GM12878 (cell line): ENCODE measurements around the gene MYO18B. TPM values are rescaled to one million over a fixed set of nuclear protein-coding genes. Genes with fewer than 3 reads are reported as not detected.

ENCODE experiments used
- ATAC-seq: fragments of 200-7000 bp; cut with Tn5 transposase; 3 replicates; pipeline ENCODE4 v1.9.1; 2020; ENCODE audit warnings: mild to moderate bottlenecking, moderate library complexity
- BruUV-seq: library from RNA; stranded (reverse); fragments of 400-500 nt; replicated peaks from 2 replicates; lab custom pipeline; 2021; lab: Mats Ljungman, UMichigan
- CTCF ChIA-PET: fragments of 300-600 bp; sonication (Branson Sonifier 250); formaldehyde crosslinking; extraction: SDS; loops from one replicate; lab custom pipeline; 2021; ENCODE audit warnings: inconsistent platforms; lab: Yijun Ruan, JAX
- POLR2A ChIA-PET: fragments of 350-600 bp; formaldehyde crosslinking; extraction: SDS; loops from one replicate; lab custom pipeline; 2021; ENCODE audit warnings: inconsistent platforms; lab: Charles Lee
- RAD21 ChIA-PET: fragments of 300-600 bp; sonication (Branson Sonifier 250); formaldehyde crosslinking; loops from one replicate; lab custom pipeline; 2023; ENCODE audit warnings: antibody characterized with exemption; ENCODE audit not compliant: unreplicated experiment; lab: Charles Lee
- SMC1A ChIA-PET: fragments of 300-600 bp; sonication (Branson Sonifier 250); formaldehyde crosslinking; loops from one replicate; lab custom pipeline; 2023; ENCODE audit not compliant: unreplicated experiment, uncharacterized antibody; lab: Charles Lee
- DNase-seq: peaks from one replicate; pipeline ENCODE4 v3.0.0-alpha.2; 2011; ENCODE audit warnings: low read depth, low spot score
- FAIRE-seq: peaks from 3 replicates; lab custom pipeline; 2011; peaks lifted over from hg19 to GRCh38; lab: Jason Lieb, UNC
- H2AFZ ChIP-seq: 2 replicates; pipeline ENCODE4 v1.6.0; 2011; ENCODE audit warnings: low read depth, low read length, control low read depth; ENCODE audit not compliant: control insufficient read depth
- H3K27ac ChIP-seq: 2 replicates; pipeline ENCODE4 v1.5.1; 2011; ENCODE audit warnings: control low read depth; ENCODE audit not compliant: control insufficient read depth, insufficient read depth
- H3K27me3 ChIP-seq, 2 experiments: replicated peaks in 1 of 2; 2 replicates each; pipeline versions ENCODE4 v1.6.0 to v1.6.1; 2011; ENCODE audit warnings: low read length in 1 of 2; ENCODE audit not compliant: control insufficient read depth in 2 of 2, insufficient read depth in 2 of 2
- H3K36me3 ChIP-seq, 2 experiments: 2 replicates each; pipeline ENCODE4 v1.5.1; 2011; ENCODE audit warnings: low read length in 1 of 2; ENCODE audit not compliant: control insufficient read depth in 2 of 2, insufficient read depth in 2 of 2
- H3K4me1 ChIP-seq: 2 replicates; pipeline ENCODE4 v1.6.1; 2011; ENCODE audit warnings: mild to moderate bottlenecking, low read length, moderate library complexity, mixed read lengths; ENCODE audit not compliant: control insufficient read depth, insufficient read depth
- H3K4me2 ChIP-seq: 2 replicates; pipeline ENCODE4 v1.6.0; 2011; ENCODE audit warnings: control low read depth; ENCODE audit not compliant: control insufficient read depth, insufficient read depth
- H3K4me3 ChIP-seq: fragments of 200-600 bp; sonication (generic); 2 replicates; pipeline ENCODE4 v1.5.1; 2016
- H3K79me2 ChIP-seq: 2 replicates; pipeline ENCODE4 v1.6.0; 2011; ENCODE audit warnings: low read length; ENCODE audit not compliant: control insufficient read depth, insufficient read depth
- H3K9ac ChIP-seq: 2 replicates; pipeline ENCODE4 v1.8.0; 2011; ENCODE audit warnings: low read length, control low read depth, mixed read lengths; ENCODE audit not compliant: control insufficient read depth, insufficient read depth
- H3K9me3 ChIP-seq: replicated peaks from 3 replicates; pipeline ENCODE4 v1.5.1; 2011; ENCODE audit warnings: mild to moderate bottlenecking, low read length; ENCODE audit not compliant: control insufficient read depth, insufficient read depth
- H4K20me1 ChIP-seq: 2 replicates; pipeline ENCODE4 v1.6.0; 2011; ENCODE audit not compliant: control insufficient read depth, insufficient read depth
- CHD2 ChIP-seq: IDR thresholded peaks from 2 replicates; pipeline ENCODE4 v1.6.1; 2011; ENCODE audit warnings: low read depth, low read length, improper control_type of control experiment, borderline replicate concordance
- EED ChIP-seq: sonication (generic); IDR thresholded peaks from 2 replicates; pipeline ENCODE4 v1.6.1; 2016; ENCODE audit warnings: antibody characterized with exemption, low read depth
- EGR1 ChIP-seq, 2 experiments: IDR thresholded peaks; 1 replicate in 1 of 2; 2 replicates in 1 of 2; pipeline ENCODE4 v1.6.1; 2011 to 2012; ENCODE audit warnings: low read depth in 2 of 2, low read length in 2 of 2, borderline replicate concordance in 1 of 2, mild to moderate bottlenecking in 1 of 2, moderate library complexity in 1 of 2
- ETV6 ChIP-seq, 2 experiments: fragments of 450-650 bp in 1 of 2; IDR thresholded peaks in 1 of 2; conservative IDR thresholded peaks in 1 of 2; 2 replicates each; pipeline ENCODE4 v1.6.1; 2014; ENCODE audit warnings: antibody characterized with exemption in 1 of 2, borderline replicate concordance in 1 of 2, low read depth in 1 of 2, mild to moderate bottlenecking in 1 of 2, moderate library complexity in 1 of 2
- HCFC1 ChIP-seq: fragments of 150-350 bp; IDR thresholded peaks from 2 replicates; pipeline ENCODE4 v1.6.1; 2014; ENCODE audit warnings: low read length
- HDAC2 ChIP-seq: fragments of 200-600 bp; sonication (generic); IDR thresholded peaks from 2 replicates; pipeline ENCODE4 v1.6.1; 2017
- IKZF2 ChIP-seq, 2 experiments: fragments of 450-650 bp; IDR thresholded peaks; 2 replicates each; pipeline ENCODE4 v1.6.1; 2017; ENCODE audit warnings: mild to moderate bottlenecking in 2 of 2, moderate library complexity in 2 of 2
- MEF2A ChIP-seq: IDR thresholded peaks from 2 replicates; pipeline ENCODE4 v1.6.1; 2011; ENCODE audit warnings: low read depth, mild to moderate bottlenecking, low read length, moderate library complexity; ENCODE audit not compliant: insufficient read depth
- NKRF ChIP-seq: fragments of 450-650 bp; conservative IDR thresholded peaks from 2 replicates; pipeline ENCODE4 v1.6.1; 2017; ENCODE audit warnings: mild to moderate bottlenecking, moderate library complexity
- POLR2AphosphoS5 ChIP-seq: IDR thresholded peaks from 2 replicates; pipeline ENCODE4 v1.6.1; 2011; ENCODE audit warnings: mild to moderate bottlenecking, low read length, inconsistent platforms
- RELB ChIP-seq: fragments of 450-650 bp; IDR thresholded peaks from 2 replicates; pipeline ENCODE4 v1.6.1; 2017; ENCODE audit warnings: low read depth, mild to moderate bottlenecking, moderate library complexity
- RUNX3 ChIP-seq: IDR thresholded peaks from 2 replicates; pipeline ENCODE4 v1.6.1; 2012; ENCODE audit warnings: low read length, inconsistent platforms
- SMC3 ChIP-seq: IDR thresholded peaks from 2 replicates; pipeline ENCODE4 v1.6.1; 2011; ENCODE audit warnings: low read length, improper control_type of control experiment, borderline replicate concordance
- ZBED1 ChIP-seq: IDR thresholded peaks from 2 replicates; pipeline ENCODE4 v1.6.1; 2016; ENCODE audit warnings: borderline replicate concordance
- ZNF274 ChIP-seq: IDR thresholded peaks from one replicate; pipeline ENCODE4 v1.8.0; 2011; ENCODE audit not compliant: insufficient read length, insufficient read depth
- WGBS: methylation state at CpG from one replicate; pipeline ENCODE4 v1.1.6; 2016; ENCODE audit warnings: low lambda C conversion rate; ENCODE audit not compliant: insufficient replicate concordance, insufficient coverage; ENCODE audit errors: missing lambda C conversion rate; 5-methylcytosine and 5-hydroxymethylcytosine counted together
- in situ Hi-C: fragments of 300-500 bp; cut with MboI; formaldehyde crosslinking; loops from 9 replicates; pipeline ENCODE4 v1.14.3; 2018; ENCODE audit warnings: mixed read lengths
- intact Hi-C: fragments of 100-400 bp; cut with micrococcal nuclease; formaldehyde crosslinking; loops from one replicate; pipeline ENCODE4 v1.14.2; 2022; ENCODE audit not compliant: unreplicated experiment
- polyA plus RNA-seq, 11 experiments: library from polyadenylated mRNA; depleted of rRNA in 4 of 11; unstranded in 6 of 11; stranded (reverse) in 5 of 11; fragments of >200 nt; fragmentation: Nextera tagmentation in 4 of 11; fragmentation: Illumina TruSeq in 1 of 11; extraction: Ambion mirVana in 4 of 11; extraction: Trizol in 1 of 11; gene quantifications; 1 replicate in 1 of 11; 2 replicates in 10 of 11; pipeline versions ENCODE4 v1.2.1 to v1.2.3, GENCODE V29; 2011 to 2016; ENCODE audit warnings: inconsistent platforms in 2 of 11, missing spikeins in 2 of 11, low read depth in 1 of 11
- total RNA-seq, 4 experiments: library from RNA; depleted of rRNA in 3 of 4; stranded (reverse); fragments of >200 nt in 3 of 4; fragmentation: Illumina TruSeq in 1 of 4; extraction: Trizol in 1 of 4; gene quantifications; 2 replicates each; pipeline versions ENCODE4 v1.2.1 to v1.2.3, GENCODE V29; 2013 to 2021
- TF ChIP-seq, protein P1 (sequence below): IDR thresholded peaks from 2 replicates; pipeline ENCODE4 v1.6.1; 2011; ENCODE audit warnings: mild to moderate bottlenecking, low read depth, low read length, moderate library complexity; ENCODE audit not compliant: insufficient replicate concordance
- TF ChIP-seq, protein P2 (sequence below): IDR thresholded peaks from 2 replicates; pipeline ENCODE4 v1.6.1; 2011; ENCODE audit warnings: borderline replicate concordance, low read depth, mild to moderate bottlenecking, moderate library complexity, mixed read lengths, low read length; ENCODE audit not compliant: insufficient read depth; ENCODE audit errors: extremely low read length

MYO18B gene
- total and polyA plus RNA-seq, 10 of the 15 experiments (the other 5 are each of a cell fraction or from before 2014, with no cell fraction given): 0.05 to 2.1 (median 0.51) TPM; not detected in 1

DNA sequence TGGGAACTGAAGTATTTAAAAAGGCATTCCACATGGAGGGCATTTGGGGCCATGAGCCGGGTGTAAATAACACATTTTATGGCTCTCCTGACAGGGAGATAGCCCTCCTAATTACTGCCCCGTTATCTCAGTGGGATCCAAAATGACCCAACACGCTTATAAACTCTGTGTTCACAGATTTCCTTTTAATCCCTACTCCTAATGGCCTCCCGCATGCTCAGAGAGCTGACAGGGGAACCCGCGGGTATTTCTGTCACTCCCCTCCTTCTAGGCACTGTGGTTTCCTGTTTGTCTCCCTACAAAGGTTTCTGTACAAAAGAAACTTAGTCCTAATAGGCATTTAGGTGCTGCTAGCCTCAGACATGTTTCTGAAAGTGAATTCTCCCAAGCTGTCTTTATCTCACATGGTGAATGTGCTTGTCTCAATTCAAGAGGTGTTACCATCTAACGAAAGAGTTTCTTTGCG lies 224.5 kb downstream of the MYO18B start:
- peak overlapping the region; percentile 64; the same call in 1 of the 2 replicates for H3K27ac ChIP-seq
- H3K9ac ChIP-seq: no peak overlapping the region; the same call in 1 of the 2 replicates
- H4K20me1 ChIP-seq: no peaks in the 10 kb centered on the region
- intact Hi-C loops (no loop called here), in situ Hi-C loops (no loop called here)
- BruUV-seq: no TSS peak
- ChIA-PET POLR2A (no interaction called here), CTCF (no interaction called here), SMC1A (interaction anchor here (1.5 kb wide), 1 partner anchor 10 kb away, joined by 4 read pairs; no protein-coding TSS in a partner anchor), RAD21 (interaction anchor here (1.8 kb wide), 1 partner anchor 16 kb away, joined by 4 read pairs; no protein-coding TSS in a partner anchor)
- peaks cover 2% of the 10 kb centered on the region; the same call in 2 of the 3 replicates for H3K9me3 ChIP-seq
- H2AFZ ChIP-seq: peak overlapping the region; percentile 37; the same call in 1 of the 2 replicates
- no peaks in the 10 kb centered on the region for H3K36me3 ChIP-seq
- peak; percentile 79 for ATAC-seq
- DNase-seq: peak; percentile 64
- H3K27me3 ChIP-seq: no peaks in the 10 kb centered on the region
- peaks cover 14% of the 10 kb centered on the region for H3K4me1 ChIP-seq
- FAIRE-seq: peak; percentile 76
- H3K79me2 ChIP-seq: no peaks in the 10 kb centered on the region
- peak overlapping the region; percentile 53; the same call in 1 of the 2 replicates for H3K4me2 ChIP-seq
- H3K4me3 ChIP-seq: no peak overlapping the region
- WGBS: 9% methylated on average over 8 of the region's 8 CpGs
- TF ChIP-seq ZBED1 (no peak), HCFC1 (no peak), ETV6 (conservative IDR thresholded peaks at IDR 0.05 in 1 of 2, IDR thresholded peaks at IDR 0.05 in 1 of 2; ENCODE audit: borderline replicate concordance in 1 of 2, low read depth in 1 of 2) (no peak), CHD2 (0 out of 2 replicates have a peak, but pooled peaks have one; percentile 40), POLR2AphosphoS5 (no peak), HDAC2 (no peak), EGR1 (IDR thresholded peaks at IDR 0.05; ENCODE audit: borderline replicate concordance in 1 of 2, low read depth in 2 of 2, low read length in 2 of 2) (no peak), NKRF (peak; percentile 29; the same call in 1 of the 2 replicates), ZNF274 (no peak), MEF2A (0 out of 2 replicates have a peak, but pooled peaks have one; percentile 35), RUNX3 (peak; percentile 80), SMC3 (peak; percentile 14; the same call in 1 of the 2 replicates), RELB (peak; percentile 73; the same call in 1 of the 2 replicates), EED (peak; percentile 56; the same call in 1 of the 2 replicates), IKZF2 (IDR thresholded peaks at IDR 0.05) (peak; percentile 78 to 87)
- TF ChIP-seq, protein P1, sequence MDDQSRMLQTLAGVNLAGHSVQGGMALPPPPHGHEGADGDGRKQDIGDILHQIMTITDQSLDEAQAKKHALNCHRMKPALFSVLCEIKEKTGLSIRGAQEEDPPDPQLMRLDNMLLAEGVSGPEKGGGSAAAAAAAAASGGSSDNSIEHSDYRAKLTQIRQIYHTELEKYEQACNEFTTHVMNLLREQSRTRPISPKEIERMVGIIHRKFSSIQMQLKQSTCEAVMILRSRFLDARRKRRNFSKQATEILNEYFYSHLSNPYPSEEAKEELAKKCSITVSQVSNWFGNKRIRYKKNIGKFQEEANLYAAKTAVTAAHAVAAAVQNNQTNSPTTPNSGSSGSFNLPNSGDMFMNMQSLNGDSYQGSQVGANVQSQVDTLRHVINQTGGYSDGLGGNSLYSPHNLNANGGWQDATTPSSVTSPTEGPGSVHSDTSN: no peak
- TF ChIP-seq, protein P2, sequence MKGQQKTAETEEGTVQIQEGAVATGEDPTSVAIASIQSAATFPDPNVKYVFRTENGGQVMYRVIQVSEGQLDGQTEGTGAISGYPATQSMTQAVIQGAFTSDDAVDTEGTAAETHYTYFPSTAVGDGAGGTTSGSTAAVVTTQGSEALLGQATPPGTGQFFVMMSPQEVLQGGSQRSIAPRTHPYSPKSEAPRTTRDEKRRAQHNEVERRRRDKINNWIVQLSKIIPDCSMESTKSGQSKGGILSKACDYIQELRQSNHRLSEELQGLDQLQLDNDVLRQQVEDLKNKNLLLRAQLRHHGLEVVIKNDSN: no peak
